CMK (cell line): ENCODE results near the gene ELFN2.
"Not testable (repeated sequence)": the region's sequence is repeated elsewhere in the genome, so short reads cannot be mapped to it uniquely, and the experiment has no call there.

Experiments
- DNase-seq: peaks from one replicate; pipeline ENCODE4 v3.0.0-alpha.2; 2010; ENCODE audit warnings: low read depth

The ELFN2 gene

GRCh38 chr22:37334461-37334858 lies 92.8 kb downstream of the ELFN2 start:
- no peak for DNase-seq

GRCh38 chr22:37333724-37334460 lies 93.4 kb downstream of the ELFN2 start:
- DNase-seq, result no peak

- no peak for DNase-seq
Observed at GRCh38 chr22:37331856-37332536, 95.3 kb downstream of the ELFN2 start.

GRCh38 chr22:37331034-37331428 lies 96.2 kb downstream of the ELFN2 start:
- no peak for DNase-seq

GRCh38 chr22:37330200-37331033 lies 96.9 kb downstream of the ELFN2 start:
- DNase-seq, result no peak

GRCh38 chr22:37329238-37330140 lies 97.8 kb downstream of the ELFN2 start:
- no peak for DNase-seq

- not testable (repeated sequence) for DNase-seq
Observed at GRCh38 chr22:37328538-37329237, 98.6 kb downstream of the ELFN2 start.

- no peak for DNase-seq
Observed at GRCh38 chr22:37328017-37328416, 99.3 kb downstream of the ELFN2 start.

- no peak for DNase-seq
Observed at GRCh38 chr22:37326726-37327125, 100.6 kb downstream of the ELFN2 start.

- DNase-seq, result no peak
Observed at GRCh38 chr22:37325039-37325395, 102.3 kb downstream of the ELFN2 start.

- no peak for DNase-seq
Observed at GRCh38 chr22:37324340-37325038, 102.8 kb downstream of the ELFN2 start.

- no peak for DNase-seq
Observed at GRCh38 chr22:37320726-37321677, 106.3 kb downstream of the ELFN2 start.

GRCh38 chr22:37319469-37319868 lies 107.8 kb downstream of the ELFN2 start:
- DNase-seq, result no peak

GRCh38 chr22:37318364-37319109 lies 108.7 kb downstream of the ELFN2 start:
- DNase-seq, result no peak
